Endothelial cell of umbilical vein (primary cell): ENCODE results near the gene SLFN12L. TPM values are rescaled to one million over a fixed set of nuclear protein-coding genes. Genes with fewer than 3 reads are reported as not detected.
A peak's percentile ranks its signal among the peaks of the same experiment; 100 is the strongest.

Experiments
- BruUV-seq: library from RNA; stranded (reverse); fragments of 400-500 nt; replicated peaks from 2 replicates; lab custom pipeline; 2021; lab: Mats Ljungman, UMichigan
- CTCF ChIA-PET: fragments of 300-600, 350-600 bp; sonication (Branson Sonifier 250); formaldehyde crosslinking; loops from one replicate; lab custom pipeline; 2021; ENCODE audit warnings: antibody characterized with exemption, inconsistent platforms; lab: Charles Lee
- POLR2A ChIA-PET: fragments of 300-600, 350-600 bp; sonication (Branson Sonifier 250); formaldehyde crosslinking; loops from one replicate; lab custom pipeline; 2021; ENCODE audit warnings: antibody characterized with exemption, inconsistent platforms; lab: Charles Lee
- DNase-seq: peaks from one replicate; pipeline ENCODE4 v3.0.0-alpha.2; 2011; ENCODE audit warnings: low read depth, low spot score
- FAIRE-seq: peaks from 2 replicates; lab custom pipeline; 2011; peaks lifted over from hg19 to GRCh38; lab: Jason Lieb, UNC
- H2AFZ ChIP-seq: 2 replicates; pipeline ENCODE4 v1.6.0; 2012; ENCODE audit warnings: low read depth, low read length, control low read depth, inconsistent platforms
- H3K27ac ChIP-seq: 2 replicates; pipeline ENCODE4 v1.5.1; 2011; ENCODE audit warnings: low read depth, mild to moderate bottlenecking, control low read depth, low read length, moderate library complexity; ENCODE audit not compliant: insufficient read depth
- H3K27me3 ChIP-seq, 2 experiments: 2 replicates each; pipeline versions ENCODE4 v1.6.0 to v1.6.1; 2011; ENCODE audit warnings: low read length in 2 of 2, mixed read lengths in 1 of 2; ENCODE audit not compliant: control insufficient read depth in 2 of 2, insufficient read depth in 2 of 2
- H3K36me3 ChIP-seq, 2 experiments: 2 replicates in 1 of 2; 3 replicates in 1 of 2; pipeline ENCODE4 v1.5.1; 2011; ENCODE audit warnings: low read length in 2 of 2, mild to moderate bottlenecking in 1 of 2, moderate library complexity in 1 of 2; ENCODE audit not compliant: control insufficient read depth in 2 of 2, insufficient read depth in 2 of 2; ENCODE audit errors: extremely low read depth in 1 of 2
- H3K4me1 ChIP-seq: 3 replicates; pipeline ENCODE4 v1.5.1; 2011; ENCODE audit warnings: mild to moderate bottlenecking, low read length; ENCODE audit not compliant: control insufficient read depth, insufficient read depth; ENCODE audit errors: extremely low read depth
- H3K4me2 ChIP-seq: 2 replicates; pipeline ENCODE4 v1.6.1; 2011; ENCODE audit warnings: low read length, control low read depth, mixed read lengths; ENCODE audit not compliant: insufficient read depth
- H3K4me3 ChIP-seq, 3 experiments: fragments of 200-600 bp in 1 of 3; sonication (generic), shearing (Covaris generic) in 1 of 3; replicated peaks in 1 of 3; 2 replicates each; pipeline ENCODE4 v1.5.1; 2011 to 2016; ENCODE audit warnings: control low read depth in 3 of 3, low read length in 3 of 3, mild to moderate bottlenecking in 2 of 3, inconsistent platforms in 1 of 3, low read depth in 1 of 3, moderate library complexity in 1 of 3; ENCODE audit not compliant: insufficient read depth in 1 of 3
- H3K79me2 ChIP-seq: 2 replicates; pipeline ENCODE4 v1.6.0; 2012; ENCODE audit warnings: low read length, inconsistent platforms; ENCODE audit not compliant: control insufficient read depth, insufficient read depth
- H3K9ac ChIP-seq: replicated peaks from 2 replicates; pipeline ENCODE3; 2011; ENCODE audit warnings: low read length, control low read depth; ENCODE audit not compliant: insufficient read depth; ENCODE audit errors: extremely low read depth
- H3K9me1 ChIP-seq: replicated peaks from 3 replicates; pipeline ENCODE4 v1.6.0; 2011; ENCODE audit warnings: mild to moderate bottlenecking, low read length; ENCODE audit not compliant: control insufficient read depth, insufficient read depth; ENCODE audit errors: extremely low read depth
- H3K9me3 ChIP-seq: replicated peaks from 2 replicates; pipeline ENCODE4 v1.5.1; 2012; ENCODE audit warnings: low read length, inconsistent platforms; ENCODE audit not compliant: control insufficient read depth, insufficient read depth
- H4K20me1 ChIP-seq: replicated peaks from 2 replicates; pipeline ENCODE3; 2011; ENCODE audit warnings: mild to moderate bottlenecking, low read length; ENCODE audit not compliant: control insufficient read depth, insufficient read depth; ENCODE audit errors: extremely low read depth
- EZH2 ChIP-seq: IDR thresholded peaks from 2 replicates; pipeline ENCODE4 v1.6.1; 2012; ENCODE audit warnings: borderline replicate concordance, low read depth, mild to moderate bottlenecking, moderate library complexity, low read length, inconsistent platforms; ENCODE audit not compliant: severe bottlenecking
- FOS ChIP-seq: IDR thresholded peaks from 2 replicates; pipeline ENCODE4 v1.6.1; 2011; ENCODE audit warnings: mild to moderate bottlenecking, low read length, moderate library complexity, borderline replicate concordance; ENCODE audit not compliant: insufficient read depth
- GATA2 ChIP-seq: IDR thresholded peaks from 2 replicates; pipeline ENCODE4 v1.7.0; 2011; ENCODE audit warnings: low read depth, mild to moderate bottlenecking, moderate library complexity, mixed read lengths, low read length; ENCODE audit not compliant: insufficient read length, insufficient read depth
- JUN ChIP-seq: IDR thresholded peaks from 2 replicates; pipeline ENCODE4 v1.6.1; 2011; ENCODE audit warnings: borderline replicate concordance, low read depth; ENCODE audit not compliant: insufficient read length, insufficient read depth
- MYC ChIP-seq: IDR thresholded peaks from one replicate; pipeline ENCODE4 v1.6.1; 2011; ENCODE audit warnings: mild to moderate bottlenecking, low read depth, low read length
- POLR2A ChIP-seq: IDR thresholded peaks from 2 replicates; pipeline ENCODE4 v1.6.1; 2012; ENCODE audit warnings: low read depth, mild to moderate bottlenecking, control low read depth, low read length
- POLR2AphosphoS5 ChIP-seq: IDR thresholded peaks from 2 replicates; pipeline ENCODE4 v1.6.1; 2012; ENCODE audit warnings: low read depth, mild to moderate bottlenecking, control low read depth, low read length, moderate library complexity; ENCODE audit not compliant: insufficient read depth
- dilution Hi-C: fragments of 300-500 bp; cut with MboI; formaldehyde crosslinking; loops from one replicate; pipeline ENCODE4 v1.15.0; 2019; ENCODE audit warnings: low sequenced_read_pairs; ENCODE audit not compliant: extremely low pct_ligation_motif_present
- intact Hi-C: fragments of 100-400 bp; cut with micrococcal nuclease; formaldehyde crosslinking; loops from one replicate; pipeline ENCODE4 v1.10.0; 2022
- polyA plus RNA-seq, 4 experiments: library from polyadenylated mRNA; depleted of rRNA in 3 of 4; stranded (reverse) in 3 of 4; unstranded in 1 of 4; fragments of >200 nt; gene quantifications; 2 replicates each; pipeline versions ENCODE4 v1.2.1 to v1.2.3, GENCODE V29; 2011 to 2012; ENCODE audit warnings: missing spikeins in 1 of 4
- total RNA-seq: library from RNA; stranded (reverse); gene quantifications from 2 replicates; pipeline ENCODE4 v1.2.3, GENCODE V29; 2021
- TF ChIP-seq, protein P1 (sequence below), 2 donors: IDR thresholded peaks; 1 replicate in 1 of 2; 2 replicates in 1 of 2; pipeline ENCODE4 v1.5.1; 2011; ENCODE audit warnings: low read length in 2 of 2, mild to moderate bottlenecking in 2 of 2, moderate library complexity in 2 of 2, control low read depth in 1 of 2, inconsistent platforms in 1 of 2, low read depth in 1 of 2; ENCODE audit not compliant: insufficient read depth in 1 of 2; ENCODE audit errors: extremely low read depth in 1 of 2
- TF ChIP-seq, protein P2 (sequence below): IDR thresholded peaks from 2 replicates; pipeline ENCODE4 v1.6.1; 2011; ENCODE audit not compliant: insufficient read depth, insufficient read length

SLFN12L gene
- total and polyA plus RNA-seq, 2 donors (not counting 3 experiments of a cell fraction or from before 2014, with no cell fraction given) = not detected

DNA sequence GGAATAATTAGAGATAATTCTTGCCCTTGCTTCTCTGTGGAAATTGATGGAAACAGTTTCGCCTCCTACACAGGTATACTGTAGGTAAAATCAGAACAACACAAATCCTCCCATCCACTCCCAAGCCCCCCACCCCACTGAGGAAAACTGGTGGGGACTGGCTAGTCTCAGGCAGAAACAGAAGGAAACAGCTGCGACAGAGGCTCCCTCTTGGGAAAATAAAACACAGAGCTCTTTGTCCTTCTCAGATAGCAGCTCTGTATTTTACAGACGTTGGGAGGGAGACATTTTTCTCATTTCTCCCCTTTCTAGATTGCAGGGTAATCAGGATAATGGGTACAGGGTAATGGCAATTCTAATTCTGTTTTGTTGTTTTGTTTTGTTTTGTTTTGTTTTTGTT lies 90.0 kb downstream of the SLFN12L start:
- DNase-seq = no peak
- H3K9me3 ChIP-seq = no peaks in the 10 kb centered on the region
- no peak for FAIRE-seq
- intact Hi-C loops = no loop called here
- H3K9ac ChIP-seq = no peak overlapping the region
- POLR2A ChIA-PET = interaction anchor here (0.6 to 2.0 kb wide), 2 partner anchors 23 to 204 kb away, joined by 4 to 7 read pairs; partner anchors contain the start of gene SLFN5
- H3K4me3 ChIP-seq = no peak overlapping the region
- H2AFZ ChIP-seq = no peak overlapping the region
- H3K79me2 ChIP-seq = no peaks in the 10 kb centered on the region
- CTCF ChIA-PET = interaction anchor here (2.1 kb wide), 1 partner anchor 86 kb away, joined by 6 read pairs; no protein-coding TSS in a partner anchor
- H3K27me3 ChIP-seq = peaks cover 15 to 33% of the 10 kb centered on the region in 2 experiments
- no peak overlapping the region for H3K4me2 ChIP-seq
- TF ChIP-seq FOS = no peak
- H3K27ac ChIP-seq = no peak overlapping the region
- no peaks in the 10 kb centered on the region for H3K9me1 ChIP-seq
- no peaks in the 10 kb centered on the region for H3K36me3 ChIP-seq
- dilution Hi-C loops = no loop called here
- TSS peak; percentile 28 for BruUV-seq
- peaks cover 6% of the 10 kb centered on the region for H3K4me1 ChIP-seq
- H4K20me1 ChIP-seq = no peaks in the 10 kb centered on the region

DNA sequence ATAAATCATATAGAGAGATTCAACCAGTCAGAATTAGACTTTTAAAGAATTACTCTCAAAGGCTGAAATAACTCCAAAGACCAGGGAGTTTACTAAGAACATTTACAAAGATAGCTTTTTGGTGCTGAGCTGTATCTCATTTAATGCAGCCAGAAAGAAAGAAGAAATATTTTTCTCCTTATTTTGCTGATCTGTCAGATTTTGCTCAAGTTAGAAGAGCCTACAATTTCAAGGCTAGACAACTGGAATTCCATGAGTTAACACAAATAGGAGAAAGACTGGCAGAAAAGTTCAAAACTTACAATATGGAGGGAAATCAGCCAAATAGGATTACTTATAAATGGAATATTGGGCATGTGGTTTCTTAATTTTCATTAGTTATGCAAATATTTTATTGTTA lies 99.0 kb downstream of the SLFN12L start:
- DNase-seq (no peak), FAIRE-seq (no peak)
- H3K79me2 ChIP-seq = no peaks in the 10 kb centered on the region
- intact Hi-C loops = loop anchor here (10.0 kb wide), 1 partner anchor 264 kb away; no protein-coding TSS in a partner anchor
- H3K4me3 ChIP-seq = no peak overlapping the region
- BruUV-seq = no TSS peak
- no peaks in the 10 kb centered on the region for H3K9me3 ChIP-seq
- H3K4me1 ChIP-seq = peaks cover 4% of the 10 kb centered on the region
- ChIA-PET POLR2A (no interaction called here), CTCF (interaction anchor here (0.9 kb wide), 1 partner anchor 309 kb away, joined by 3 read pairs; no protein-coding TSS in a partner anchor)
- no peak overlapping the region for H3K4me2 ChIP-seq
- no peak for TF ChIP-seq FOS
- no peak for TF ChIP-seq MYC
- TF ChIP-seq, protein P1, sequence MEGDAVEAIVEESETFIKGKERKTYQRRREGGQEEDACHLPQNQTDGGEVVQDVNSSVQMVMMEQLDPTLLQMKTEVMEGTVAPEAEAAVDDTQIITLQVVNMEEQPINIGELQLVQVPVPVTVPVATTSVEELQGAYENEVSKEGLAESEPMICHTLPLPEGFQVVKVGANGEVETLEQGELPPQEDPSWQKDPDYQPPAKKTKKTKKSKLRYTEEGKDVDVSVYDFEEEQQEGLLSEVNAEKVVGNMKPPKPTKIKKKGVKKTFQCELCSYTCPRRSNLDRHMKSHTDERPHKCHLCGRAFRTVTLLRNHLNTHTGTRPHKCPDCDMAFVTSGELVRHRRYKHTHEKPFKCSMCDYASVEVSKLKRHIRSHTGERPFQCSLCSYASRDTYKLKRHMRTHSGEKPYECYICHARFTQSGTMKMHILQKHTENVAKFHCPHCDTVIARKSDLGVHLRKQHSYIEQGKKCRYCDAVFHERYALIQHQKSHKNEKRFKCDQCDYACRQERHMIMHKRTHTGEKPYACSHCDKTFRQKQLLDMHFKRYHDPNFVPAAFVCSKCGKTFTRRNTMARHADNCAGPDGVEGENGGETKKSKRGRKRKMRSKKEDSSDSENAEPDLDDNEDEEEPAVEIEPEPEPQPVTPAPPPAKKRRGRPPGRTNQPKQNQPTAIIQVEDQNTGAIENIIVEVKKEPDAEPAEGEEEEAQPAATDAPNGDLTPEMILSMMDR (IDR thresholded peaks at IDR 0.05; ENCODE audit: extremely low read depth in 1 of 2, insufficient read depth in 1 of 2, low read depth in 1 of 2, low read length in 2 of 2) = no peak
- TF ChIP-seq POLR2AphosphoS5 = no peak
- no peak for TF ChIP-seq GATA2
- TF ChIP-seq, protein P2, sequence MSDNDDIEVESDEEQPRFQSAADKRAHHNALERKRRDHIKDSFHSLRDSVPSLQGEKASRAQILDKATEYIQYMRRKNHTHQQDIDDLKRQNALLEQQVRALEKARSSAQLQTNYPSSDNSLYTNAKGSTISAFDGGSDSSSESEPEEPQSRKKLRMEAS = no peak
- TF ChIP-seq JUN = no peak
- TF ChIP-seq EZH2 = no peak
- TF ChIP-seq POLR2A = no peak
- no peaks in the 10 kb centered on the region for H3K27me3 ChIP-seq
- H3K27ac ChIP-seq = no peak overlapping the region
- no peak overlapping the region for H3K9ac ChIP-seq
- dilution Hi-C loops = no loop called here
- H4K20me1 ChIP-seq = no peaks in the 10 kb centered on the region
- H3K9me1 ChIP-seq = no peaks in the 10 kb centered on the region
- H3K36me3 ChIP-seq = no peaks in the 10 kb centered on the region
- no peak overlapping the region for H2AFZ ChIP-seq
